H1 (cell line): ENCODE results near the gene RUSF1. TPM values are rescaled to one million over a fixed set of nuclear protein-coding genes. Genes with fewer than 3 reads are reported as not detected.

Experiments
- CTCF ChIA-PET: fragments of 300-600 bp; sonication (Branson Sonifier 250); formaldehyde crosslinking; loops from one replicate; lab custom pipeline; 2021; ENCODE audit not compliant: partially characterized antibody; lab: Charles Lee
- POLR2A ChIA-PET: fragments of 300-600 bp; sonication (Branson Sonifier 250); formaldehyde crosslinking; loops from one replicate; lab custom pipeline; 2021; ENCODE audit warnings: inconsistent platforms; ENCODE audit not compliant: partially characterized antibody; lab: Charles Lee
- DNase-seq, 2 experiments: peaks; one replicate each; pipeline versions ENCODE4 v3.0.0 to v3.0.0-alpha.2; 2010 to 2022; ENCODE audit warnings: low spot score in 2 of 2, low read depth in 1 of 2, mixed read lengths in 1 of 2
- FAIRE-seq: peaks from 2 replicates; lab custom pipeline; 2011; peaks lifted over from hg19 to GRCh38; lab: Jason Lieb, UNC
- H2AFZ ChIP-seq: 2 replicates; pipeline ENCODE4 v1.8.1; 2012; ENCODE audit warnings: low read length, inconsistent platforms
- H2AK5ac ChIP-seq: 2 replicates; pipeline ENCODE4 v1.6.1; 2013; ENCODE audit warnings: low read depth, low read length
- H2BK120ac ChIP-seq: replicated peaks from 2 replicates; pipeline ENCODE3; 2013; ENCODE audit warnings: low read depth, low read length, inconsistent platforms
- H2BK12ac ChIP-seq: 2 replicates; pipeline ENCODE4 v1.6.1; 2013; ENCODE audit warnings: low read depth, low read length
- H2BK15ac ChIP-seq: 2 replicates; pipeline ENCODE4 v1.6.1; 2013; ENCODE audit warnings: low read length
- H2BK20ac ChIP-seq: 2 replicates; pipeline ENCODE4 v1.6.1; 2013; ENCODE audit warnings: low read length
- H2BK5ac ChIP-seq: 2 replicates; pipeline ENCODE4 v1.6.1; 2013; ENCODE audit warnings: low read depth, low read length
- H3K14ac ChIP-seq: 2 replicates; pipeline ENCODE4 v1.6.1; 2013; ENCODE audit warnings: inconsistent platforms; ENCODE audit not compliant: insufficient read length
- H3K18ac ChIP-seq: 2 replicates; pipeline ENCODE4 v1.6.1; 2013; ENCODE audit warnings: low read length; ENCODE audit errors: extremely low read depth
- H3K23ac ChIP-seq: 2 replicates; pipeline ENCODE4 v1.6.1; 2013; ENCODE audit warnings: inconsistent platforms; ENCODE audit not compliant: insufficient read length
- H3K23me2 ChIP-seq: 2 replicates; pipeline ENCODE4 v1.6.1; 2013; ENCODE audit warnings: low read depth, low read length
- H3K27ac ChIP-seq: 2 replicates; pipeline ENCODE4 v1.6.1; 2011; ENCODE audit warnings: low read depth, low read length, inconsistent platforms
- H3K27me3 ChIP-seq, 4 experiments: replicated peaks in 1 of 4; 1 replicate in 1 of 4; 2 replicates in 3 of 4; pipeline versions ENCODE4 v1.6.1 to v1.8.1; 2011 to 2013; ENCODE audit warnings: low read length in 3 of 4, mild to moderate bottlenecking in 3 of 4, inconsistent platforms in 2 of 4, mixed read lengths in 2 of 4, moderate library complexity in 1 of 4; ENCODE audit not compliant: control insufficient read depth in 3 of 4, insufficient read depth in 3 of 4; ENCODE audit errors: extremely low read depth in 1 of 4
- H3K36me3 ChIP-seq, 4 experiments: 2 replicates each; pipeline versions ENCODE4 v1.6.1 to v1.8.1; 2011 to 2013; ENCODE audit warnings: mild to moderate bottlenecking in 4 of 4, low read length in 3 of 4, moderate library complexity in 2 of 4, control low read depth in 1 of 4, inconsistent platforms in 1 of 4; ENCODE audit not compliant: insufficient read depth in 4 of 4, control insufficient read depth in 2 of 4
- H3K4ac ChIP-seq: replicated peaks from 2 replicates; pipeline ENCODE3; 2013; ENCODE audit warnings: low read length, low read depth, mixed read lengths, inconsistent platforms; ENCODE audit not compliant: insufficient read length
- H3K4me1 ChIP-seq, 4 experiments: replicated peaks in 1 of 4; 1 replicate in 1 of 4; 2 replicates in 3 of 4; pipeline versions ENCODE4 v1.6.1 to v1.8.1; 2011 to 2013; ENCODE audit warnings: low read length in 3 of 4, inconsistent platforms in 2 of 4, mixed read lengths in 1 of 4; ENCODE audit not compliant: insufficient read depth in 4 of 4, control insufficient read depth in 3 of 4
- H3K4me2 ChIP-seq, 2 experiments: 2 replicates each; pipeline versions ENCODE4 v1.6.1 to v1.8.1; 2011 to 2013; ENCODE audit warnings: low read depth in 2 of 2, low read length in 2 of 2, control low read depth in 1 of 2, inconsistent platforms in 1 of 2, mild to moderate bottlenecking in 1 of 2; ENCODE audit not compliant: insufficient read depth in 1 of 2
- H3K4me3 ChIP-seq, 4 experiments: fragments of 200-600, 300-600 bp in 1 of 4; sonication (generic), shearing (Covaris generic), sonication (Bioruptor Twin) in 1 of 4; 2 replicates each; pipeline versions ENCODE4 v1.5.1 to v1.8.1; 2011 to 2016; ENCODE audit warnings: low read length in 4 of 4, low read depth in 3 of 4, control low read depth in 2 of 4, inconsistent platforms in 2 of 4, mild to moderate bottlenecking in 2 of 4, mixed read lengths in 1 of 4, moderate library complexity in 1 of 4; ENCODE audit not compliant: insufficient read depth in 2 of 4; ENCODE audit errors: extremely low read depth in 1 of 4
- H3K56ac ChIP-seq: replicated peaks from 2 replicates; pipeline ENCODE3; 2013; ENCODE audit warnings: low read depth, mild to moderate bottlenecking, mixed read lengths, low read length, inconsistent platforms; ENCODE audit not compliant: insufficient read length
- H3K79me1 ChIP-seq: 2 replicates; pipeline ENCODE4 v1.6.1; 2013; ENCODE audit warnings: low read depth, low read length, control low read depth
- H3K79me2 ChIP-seq, 2 experiments: 2 replicates each; pipeline versions ENCODE4 v1.6.1 to v1.8.1; 2012 to 2013; ENCODE audit warnings: low read length in 2 of 2, mild to moderate bottlenecking in 2 of 2, inconsistent platforms in 1 of 2; ENCODE audit not compliant: insufficient read depth in 2 of 2, control insufficient read depth in 1 of 2
- H3K9ac ChIP-seq, 4 experiments: replicated peaks in 1 of 4; 1 replicate in 1 of 4; 2 replicates in 3 of 4; pipeline versions ENCODE4 v1.6.1 to v1.8.1; 2011 to 2013; ENCODE audit warnings: low read depth in 3 of 4, low read length in 3 of 4, control low read depth in 2 of 4, mild to moderate bottlenecking in 2 of 4, moderate library complexity in 2 of 4, inconsistent platforms in 1 of 4; ENCODE audit errors: extremely low read depth in 1 of 4
- H3K9me3 ChIP-seq, 2 experiments: 2 replicates each; pipeline versions ENCODE4 v1.6.1 to v1.8.1; 2012 to 2013; ENCODE audit warnings: mild to moderate bottlenecking in 2 of 2, moderate library complexity in 2 of 2, control low read depth in 1 of 2, inconsistent platforms in 1 of 2, low read depth in 1 of 2, low read length in 1 of 2, mixed read lengths in 1 of 2; ENCODE audit not compliant: insufficient read depth in 2 of 2
- H4K20me1 ChIP-seq, 2 experiments: replicated peaks in 1 of 2; 2 replicates each; pipeline versions ENCODE3 to v1.8.1; 2011 to 2013; ENCODE audit warnings: inconsistent platforms in 2 of 2, low read length in 2 of 2, mild to moderate bottlenecking in 1 of 2; ENCODE audit not compliant: insufficient read depth in 2 of 2, control insufficient read depth in 1 of 2
- H4K5ac ChIP-seq: 2 replicates; pipeline ENCODE4 v1.6.1; 2013; ENCODE audit warnings: low read length, low read depth, mixed read lengths, inconsistent platforms; ENCODE audit not compliant: insufficient read length
- H4K8ac ChIP-seq: 2 replicates; pipeline ENCODE4 v1.8.0; 2013; ENCODE audit warnings: mild to moderate bottlenecking, moderate library complexity, low read length, inconsistent platforms; ENCODE audit not compliant: insufficient read depth; ENCODE audit errors: extremely low read depth
- H4K91ac ChIP-seq: replicated peaks from 2 replicates; pipeline ENCODE3; 2013; ENCODE audit warnings: low read length, mixed read lengths, inconsistent platforms; ENCODE audit not compliant: insufficient read length
- ASH2L ChIP-seq: fragments of 200-600, 300-600 bp; sonication (generic); IDR thresholded peaks from one replicate; pipeline ENCODE4 v1.7.1; 2017; ENCODE audit warnings: low read length
- BCL11A ChIP-seq, 2 experiments: IDR thresholded peaks; one replicate each; pipeline ENCODE4 v1.6.1; 2011; ENCODE audit warnings: low read depth in 2 of 2, low read length in 2 of 2, mild to moderate bottlenecking in 2 of 2
- NANOG ChIP-seq: IDR thresholded peaks from 2 replicates; pipeline ENCODE4 v1.6.1; 2011; ENCODE audit warnings: low read length, low read depth, mild to moderate bottlenecking, inconsistent platforms; ENCODE audit not compliant: insufficient read depth, poor library complexity, severe bottlenecking
- TBP ChIP-seq: IDR thresholded peaks from 2 replicates; pipeline ENCODE4 v1.6.1; 2011; ENCODE audit warnings: low read depth, low read length, improper control_type of control experiment
- WGBS, 2 experiments: shearing (Covaris generic) in 1 of 2; methylation state at CpG; one replicate each; pipeline versions ENCODE4 v1.1.6 to v1.1.7; 2013 to 2015; ENCODE audit warnings: low lambda C conversion rate in 2 of 2, mixed read lengths in 2 of 2, inconsistent platforms in 1 of 2, low coverage in 1 of 2, missing lambda C conversion rate in 1 of 2; ENCODE audit not compliant: insufficient replicate concordance in 2 of 2, insufficient coverage in 1 of 2, insufficient read length in 1 of 2; ENCODE audit errors: extremely low coverage in 1 of 2, missing lambda C conversion rate in 1 of 2; 5-methylcytosine and 5-hydroxymethylcytosine counted together
- polyA plus RNA-seq, 7 experiments: library from polyadenylated mRNA; depleted of rRNA in 3 of 7; stranded (reverse) in 5 of 7; unstranded in 2 of 7; fragments of >200 nt in 5 of 7; fragments of 200-250 nt in 2 of 7; gene quantifications; 1 replicate in 5 of 7; 2 replicates in 1 of 7; 4 replicates in 1 of 7; pipeline versions ENCODE4 v1.2.1 to v1.2.3, GENCODE V29; 2011 to 2013; ENCODE audit warnings: missing spikeins in 2 of 7, mixed read lengths in 2 of 7
- total RNA-seq: library from RNA; stranded (reverse); fragmentation: NEBNext Ultra II Directional; extraction: Animal tissue kit (Norgen Biotek cat#: 25700); gene quantifications from 2 replicates; pipeline ENCODE4 v1.2.1, GENCODE V29; 2021

RUSF1 gene
- total and polyA plus RNA-seq, 2 of the 8 experiments (the other 6 are each of a cell fraction or from before 2014, with no cell fraction given), result 22.5 to 33.7 TPM

- TF ChIP-seq BCL11A (IDR thresholded peaks at IDR 0.05; ENCODE audit: low read depth in 2 of 2, low read length in 2 of 2) (no peak), TBP (no peak), NANOG (no peak), ASH2L (no peak)
- Histone ChIP-seq H3K36me3 (no peaks in the 10 kb centered on the region; a peak in 1 of 8 replicates), H4K8ac (no peak overlapping the region), H3K79me2 (no peaks in the 10 kb centered on the region), H3K14ac (no peak overlapping the region), H2BK5ac (no peak overlapping the region), H2BK15ac (peak overlapping the region; percentile 88; the same call in 1 of the 2 replicates), H3K27ac (no peak overlapping the region), H4K91ac (peak overlapping the region; percentile 47), H2AFZ (peak overlapping the region; percentile 54; the same call in 1 of the 2 replicates), H3K79me1 (no peaks in the 10 kb centered on the region), H3K27me3 (peaks cover 2 to 36% (median 30%) of the 10 kb centered on the region in 4 experiments), H3K4me1 (peaks cover 0 to 10% (median 3%) of the 10 kb centered on the region in 4 experiments; a peak in 4 of 7 replicates), H3K4me3 (peak overlapping the region; percentile 35 to 78 (median 56)), H3K4me2 (peak overlapping the region; percentile 67 to 68), H2BK120ac (no peak overlapping the region), H3K56ac (no peak overlapping the region), H4K20me1 (peaks cover 0 to 3% of the 10 kb centered on the region in 2 experiments), H4K5ac (no peak overlapping the region), H3K23me2 (peaks cover 8% of the 10 kb centered on the region; the same call in 1 of the 2 replicates), H3K9ac (no peak overlapping the region; a peak in 2 of 7 replicates), H2AK5ac (no peak overlapping the region), H2BK12ac (peak overlapping the region; percentile 68; the same call in 1 of the 2 replicates), H3K4ac (no peak overlapping the region), H3K9me3 (no peaks in the 10 kb centered on the region), H3K18ac (no peak overlapping the region; the same call in 1 of the 2 replicates), H2BK20ac (no peak overlapping the region), H3K23ac (no peak overlapping the region)
- CTCF ChIA-PET, result interaction anchor here (0.7 to 1.4 kb wide), 2 partner anchors 11 kb away, joined by 4 to 10 read pairs; no protein-coding TSS in a partner anchor
- POLR2A ChIA-PET, result interaction anchor here (0.9 to 1.5 kb wide), 3 partner anchors 11 to 37 kb away, joined by 3 to 8 read pairs (median 4); partner anchors contain the start of gene RUSF1
- WGBS, 2 experiments, result 57% methylated on average over 15 of the region's 15 CpGs; no CpG with 5 or more reads in 1 of the 2 experiments
- DNase-seq (no peak), FAIRE-seq (no peak)
Observed at GRCh38 chr16:31471241-31471874, 36.8 kb downstream of the RUSF1 start.
